GM18909 (cell line): Measurements from ENCODE around the gene UGT1A10.
"Not testable (repeated sequence)": the region's sequence is repeated elsewhere in the genome, so short reads cannot be mapped to it uniquely, and the experiment has no call there.

Source experiments
- ATAC-seq: cut with Tn5 transposase; IDR thresholded peaks from one replicate; pipeline ENCODE4 v1.9.1; 2021; ENCODE audit warnings: mild to moderate bottlenecking; ENCODE audit not compliant: unreplicated experiment, poor library complexity

Gene UGT1A10

GRCh38 chr2:233736868-233737653, 100.8 kb downstream of the UGT1A10 start:
- not testable (repeated sequence) for ATAC-seq

GRCh38 chr2:233740870-233741269, 104.6 kb downstream of the UGT1A10 start:
- no peak for ATAC-seq

DNA sequence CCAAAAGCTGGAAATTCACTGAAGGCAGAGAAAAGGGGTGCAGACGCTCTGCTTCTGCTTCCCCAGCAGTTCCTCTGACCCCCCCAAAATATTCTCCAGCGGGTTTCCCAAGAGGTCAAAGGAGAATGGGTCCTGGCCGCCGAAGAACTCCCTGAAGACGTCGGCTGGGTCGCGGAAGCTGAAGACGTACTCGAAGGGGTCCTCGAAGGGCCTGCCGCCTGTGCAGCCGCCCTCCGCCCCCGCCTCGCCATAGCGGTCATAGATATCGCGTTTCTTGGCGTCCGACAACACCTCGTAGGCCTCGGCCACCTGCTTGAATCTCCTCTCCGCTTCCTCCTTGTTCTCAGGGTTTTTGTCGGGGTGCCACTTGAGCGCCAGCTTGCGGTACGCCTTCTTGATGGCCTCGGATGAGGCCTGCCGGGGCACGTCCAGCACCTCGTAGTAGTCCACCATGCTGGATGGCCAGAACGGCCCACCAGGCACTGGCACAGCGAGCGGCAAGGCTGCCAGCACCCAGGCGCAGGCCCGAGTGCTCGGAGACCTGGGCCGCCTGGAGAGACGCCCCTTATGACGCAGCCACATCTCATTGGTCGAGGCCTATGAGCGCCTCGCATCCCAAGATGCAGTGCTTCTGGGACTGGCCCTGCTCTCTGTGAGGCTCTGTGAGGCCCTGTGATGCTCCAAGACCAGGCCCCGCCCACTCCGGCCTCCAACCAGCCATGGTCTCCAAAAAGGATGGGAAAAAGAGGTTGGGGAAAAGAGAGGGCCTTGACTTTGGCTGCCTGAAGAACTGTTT, 107.4 kb downstream of the UGT1A10 start:
- ATAC-seq = no peak

- ATAC-seq = no peak
Observed at GRCh38 chr2:233745073-233745755, 109.0 kb downstream of the UGT1A10 start.

GRCh38 chr2:233745838-233746237, 109.6 kb downstream of the UGT1A10 start:
- not testable (repeated sequence) for ATAC-seq

DNA sequence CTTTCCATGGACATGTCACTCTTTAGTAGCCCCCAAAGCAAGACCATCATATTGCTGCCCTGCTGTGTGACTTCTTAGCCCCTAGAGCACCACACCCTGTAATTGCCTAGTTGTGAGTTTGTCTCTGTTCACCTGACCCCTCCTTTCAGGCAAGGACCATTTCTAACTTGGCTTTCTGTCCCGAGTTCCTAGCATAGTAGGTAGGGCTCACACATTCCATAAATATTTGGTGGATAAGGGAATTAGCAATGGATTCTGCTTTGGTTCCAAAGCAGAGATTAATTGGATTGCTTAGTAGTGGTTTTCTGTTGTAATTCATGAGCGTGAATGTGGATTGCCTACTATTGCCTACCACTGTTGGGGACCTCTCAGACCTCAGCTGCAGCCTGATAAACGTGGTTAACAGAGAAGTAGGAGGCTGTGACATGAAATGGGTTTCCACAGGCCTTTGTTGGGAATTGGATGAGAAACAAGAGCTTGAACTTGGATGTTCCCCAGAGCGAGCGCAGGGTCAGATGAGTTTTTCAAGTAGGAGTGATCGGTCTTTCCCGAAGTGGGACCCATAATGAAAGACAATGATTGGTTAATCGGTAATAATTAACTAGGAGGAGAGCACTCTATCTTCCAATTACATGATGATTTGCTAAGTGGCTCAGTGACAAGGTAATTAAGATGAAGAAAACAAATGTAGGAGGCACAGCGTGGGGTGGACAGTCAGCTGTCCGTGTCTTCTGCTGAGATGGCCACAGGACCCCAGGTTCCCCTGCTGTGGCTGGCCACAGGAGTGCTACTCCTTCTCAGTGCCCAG, 110.4 kb downstream of the UGT1A10 start:
- ATAC-seq = no peak

DNA sequence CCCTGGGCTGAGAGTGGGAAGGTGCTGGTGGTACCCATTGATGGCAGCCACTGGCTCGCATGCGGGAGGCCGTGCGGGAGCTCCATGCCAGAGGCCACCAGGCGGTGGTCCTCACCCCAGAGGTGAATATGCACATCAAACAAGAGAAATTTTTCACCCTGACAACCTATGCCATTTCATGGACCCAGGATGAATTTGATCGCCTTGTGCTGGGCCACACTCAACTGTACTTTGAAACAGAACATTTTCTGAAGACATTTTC, 111.0 kb downstream of the UGT1A10 start:
- ATAC-seq = no peak

DNA sequence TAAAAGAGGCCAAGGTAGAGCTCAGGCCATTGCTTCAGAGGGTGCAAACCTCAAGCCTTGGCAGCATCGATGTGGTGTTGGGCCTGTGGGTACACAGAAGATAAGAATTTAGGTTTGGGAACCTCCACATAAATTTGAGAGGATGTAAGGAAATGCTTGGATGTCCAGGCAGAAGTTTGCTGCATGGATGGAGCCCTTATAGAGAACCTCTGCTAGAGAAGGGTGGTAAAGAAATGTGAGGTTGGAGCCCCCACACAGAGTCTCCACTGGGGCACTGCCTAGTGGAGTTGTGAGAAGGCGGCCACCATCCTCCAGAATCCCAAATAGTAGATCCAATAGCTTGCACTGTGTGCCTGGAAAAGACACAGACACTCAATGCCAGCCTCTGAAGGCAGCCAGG, 114.4 kb downstream of the UGT1A10 start:
- ATAC-seq = not testable (repeated sequence)

- not testable (repeated sequence) for ATAC-seq
Observed at GRCh38 chr2:233751212-233752009, 115.2 kb downstream of the UGT1A10 start.

GRCh38 chr2:233754872-233755611, 118.8 kb downstream of the UGT1A10 start:
- ATAC-seq = no peak

DNA sequence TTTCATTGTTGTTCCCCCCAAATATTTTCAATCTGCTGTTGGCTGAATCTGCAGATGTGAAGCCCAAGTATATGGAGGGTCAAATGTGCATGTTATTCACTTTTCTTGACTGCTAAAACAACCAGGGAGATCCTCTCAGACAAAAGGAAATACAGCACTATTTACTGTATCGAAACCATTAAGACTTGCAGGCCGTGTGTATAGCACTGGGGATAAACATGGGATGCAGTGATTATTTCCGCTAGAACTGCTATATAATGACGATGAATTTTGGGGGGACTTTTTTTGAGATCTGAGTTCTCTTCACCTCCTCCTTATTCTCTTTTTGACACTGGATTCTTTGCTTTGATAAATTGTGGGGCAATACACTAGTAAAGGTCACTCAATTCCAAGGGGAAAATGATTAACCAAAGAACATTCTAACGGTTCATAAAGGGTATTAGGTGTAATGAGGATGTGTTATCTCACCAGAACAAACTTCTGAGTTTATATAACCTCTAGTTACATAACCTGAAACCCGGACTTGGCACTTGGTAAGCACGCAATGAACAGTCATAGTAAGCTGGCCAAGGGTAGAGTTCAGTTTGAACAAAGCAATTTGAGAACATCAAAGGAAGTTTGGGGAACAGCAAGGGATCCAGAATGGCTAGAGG, 120.3 kb downstream of the UGT1A10 start:
- no peak for ATAC-seq

- no peak for ATAC-seq
Observed at GRCh38 chr2:233758141-233758540, 121.9 kb downstream of the UGT1A10 start.

- ATAC-seq = no peak
Observed at GRCh38 chr2:233758849-233759248, 122.6 kb downstream of the UGT1A10 start.

DNA sequence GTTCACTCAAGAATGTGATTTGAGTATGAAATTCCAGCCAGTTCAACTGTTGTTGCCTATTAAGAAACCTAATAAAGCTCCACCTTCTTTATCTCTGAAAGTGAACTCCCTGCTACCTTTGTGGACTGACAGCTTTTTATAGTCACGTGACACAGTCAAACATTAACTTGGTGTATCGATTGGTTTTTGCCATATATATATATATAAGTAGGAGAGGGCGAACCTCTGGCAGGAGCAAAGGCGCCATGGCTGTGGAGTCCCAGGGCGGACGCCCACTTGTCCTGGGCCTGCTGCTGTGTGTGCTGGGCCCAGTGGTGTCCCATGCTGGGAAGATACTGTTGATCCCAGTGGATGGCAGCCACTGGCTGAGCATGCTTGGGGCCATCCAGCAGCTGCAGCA, 123.8 kb downstream of the UGT1A10 start, which contains the start of gene UGT1A1:
TSS of gene UGT1A1 (plus strand) at position 228 of the 400 bp plus-strand sequence. CDS start at position 246, 18 bp downstream.
- ATAC-seq = no peak

DNA sequence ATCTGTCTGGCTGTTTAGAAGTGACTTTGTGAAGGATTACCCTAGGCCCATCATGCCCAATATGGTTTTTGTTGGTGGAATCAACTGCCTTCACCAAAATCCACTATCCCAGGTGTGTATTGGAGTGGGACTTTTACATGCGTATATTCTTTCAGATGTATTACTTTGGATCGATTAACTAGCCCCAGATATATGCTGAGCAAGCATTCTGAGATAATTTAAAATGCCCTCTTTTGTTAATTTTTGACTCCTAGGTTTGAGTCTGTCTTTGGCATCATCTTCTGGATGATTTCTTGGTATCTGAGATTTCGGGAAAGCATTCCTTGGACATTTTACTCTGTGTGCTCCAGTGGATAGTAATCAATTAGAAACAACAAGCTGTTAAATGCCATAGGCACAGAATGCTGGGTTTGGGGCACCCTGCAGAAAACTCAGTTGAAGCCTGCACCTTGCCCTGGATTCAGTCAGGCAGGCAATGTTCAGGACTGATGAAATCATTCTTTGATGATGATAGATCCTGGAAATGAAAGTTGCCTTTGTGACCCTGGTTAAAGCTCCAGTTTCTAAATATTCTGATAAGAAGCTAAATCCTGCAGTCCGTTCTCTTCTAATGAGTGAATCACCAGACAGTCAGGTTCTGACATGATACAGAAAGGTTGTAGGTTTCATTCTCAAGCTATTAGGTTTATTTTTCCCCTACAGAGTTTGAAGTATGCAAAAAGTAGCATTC, 125.0 kb downstream of the UGT1A10 start:
- no peak for ATAC-seq

- no peak for ATAC-seq
Observed at GRCh38 chr2:233764264-233764663, 128.0 kb downstream of the UGT1A10 start.

GRCh38 chr2:233764761-233765160, 128.5 kb downstream of the UGT1A10 start:
- ATAC-seq = no peak

DNA sequence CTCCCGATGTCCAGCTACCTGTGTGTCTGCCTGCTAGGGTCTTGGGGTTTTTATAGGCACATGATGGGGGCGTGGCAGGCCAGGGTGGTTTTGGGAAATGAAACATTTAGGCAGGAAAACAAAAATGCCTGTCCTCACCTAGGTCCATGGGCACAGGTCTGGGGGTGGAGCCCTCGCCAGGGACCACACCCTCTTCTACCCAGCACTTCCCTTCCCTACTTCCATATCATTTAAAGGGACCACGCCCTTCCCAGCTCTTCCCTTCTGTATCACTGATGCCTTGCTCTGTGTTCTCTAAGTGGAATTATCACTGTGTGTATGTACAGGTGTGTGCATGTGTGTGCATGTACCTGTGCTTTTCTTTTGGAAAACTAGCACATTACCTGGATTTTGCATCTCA, 130.2 kb downstream of the UGT1A10 start:
- ATAC-seq = no peak
